ENCODE measurements around the gene GLS2. TPM values are rescaled to one million over a fixed set of nuclear protein-coding genes. Genes with fewer than 3 reads are reported as not detected.
"Not testable (repeated sequence)": the region's sequence is repeated elsewhere in the genome, so short reads cannot be mapped to it uniquely, and the experiment has no call there.

Gene GLS2
- total and polyA plus RNA-seq, 12 donors = 0.17 to 5.3 (median 1.5) TPM; not detected in 1

DNA sequence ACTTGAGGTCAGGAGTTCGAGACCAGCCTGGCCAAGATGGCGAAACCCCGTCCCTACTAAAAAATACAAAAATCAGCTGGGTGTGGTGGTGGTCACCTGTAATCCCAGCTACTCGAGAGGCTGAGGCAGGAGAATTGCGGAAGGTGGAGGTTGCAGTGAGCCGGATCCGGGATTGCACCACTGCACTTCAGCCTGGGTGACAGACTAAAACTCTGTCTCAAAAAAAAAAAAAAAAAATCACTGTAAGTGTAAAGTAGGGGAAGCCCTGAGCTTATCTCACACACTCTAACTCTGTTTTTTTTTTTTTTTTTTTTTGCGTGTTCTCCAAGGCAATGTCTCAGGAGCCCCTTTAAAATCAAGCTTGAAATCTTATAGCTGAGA lies 33.2 kb upstream of the GLS2 start:
- DNase-seq = peak in 4 of 7 donors; percentile 16 to 45 (median 24)
- peak overlapping the region in 4 of 5 donors; percentile 65 to 89 (median 86) for H3K27ac ChIP-seq
- TF ChIP-seq POLR2A (IDR thresholded peaks at IDR 0.05) (no peak), CTCF (IDR thresholded peaks at IDR 0.05) (no peak)
- 29 to 35% (median 32%) methylated on average over 8 of the region's 8 CpGs for WGBS, 4 donors
- peaks cover 10 to 40% of the 10 kb centered on the region in 2 donors for H3K4me1 ChIP-seq (replicated peaks in 1 of 2)
- intact Hi-C loops (cut with DNase I) = no loop called here
- no peaks in the 10 kb centered on the region for H3K36me3 ChIP-seq (replicated peaks in 1 of 2)
- no peaks in the 10 kb centered on the region for H3K9me3 ChIP-seq (replicated peaks in 1 of 3)
- no peaks in the 10 kb centered on the region for H3K27me3 ChIP-seq
- peak overlapping the region in 1 of 4 donors; percentile 61 for H3K4me3 ChIP-seq

DNA sequence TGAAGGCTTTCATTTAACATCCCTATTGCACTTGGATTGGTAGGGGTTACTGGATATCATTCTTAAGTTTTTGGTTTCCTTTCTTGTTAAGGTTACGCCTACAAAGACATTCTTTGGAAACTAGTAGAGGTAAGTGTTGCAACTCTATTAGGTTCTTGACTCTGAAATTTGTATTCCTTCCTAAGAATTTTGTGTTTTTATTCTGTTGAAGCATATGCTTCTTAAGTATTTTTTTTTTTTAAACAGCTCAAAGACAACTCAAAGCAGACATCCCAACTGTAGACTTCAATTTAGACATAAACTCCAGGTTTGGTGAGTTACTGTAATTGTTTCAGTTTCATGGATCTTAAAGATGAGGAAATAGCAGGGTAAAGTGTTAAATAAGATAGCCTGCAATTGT lies 32.5 kb upstream of the GLS2 start:
- Histone ChIP-seq H3K4me3 (peak overlapping the region in 1 of 4 donors; percentile 61), H3K27ac (peak overlapping the region in 4 of 5 donors; percentile 65 to 89 (median 86)), H3K36me3 (replicated peaks in 1 of 2) (no peaks in the 10 kb centered on the region), H3K27me3 (no peaks in the 10 kb centered on the region), H3K9me3 (replicated peaks in 1 of 3) (no peaks in the 10 kb centered on the region), H3K4me1 (replicated peaks in 1 of 2) (peaks cover 10 to 40% of the 10 kb centered on the region in 2 donors)
- TF ChIP-seq CTCF (IDR thresholded peaks at IDR 0.05) (no peak), POLR2A (IDR thresholded peaks at IDR 0.05) (no peak)
- 35 to 58% (median 48%) methylated on average over 1 of the region's 1 CpG for WGBS, 4 donors
- intact Hi-C loops (cut with DNase I) = no loop called here
- DNase-seq = no peak

DNA sequence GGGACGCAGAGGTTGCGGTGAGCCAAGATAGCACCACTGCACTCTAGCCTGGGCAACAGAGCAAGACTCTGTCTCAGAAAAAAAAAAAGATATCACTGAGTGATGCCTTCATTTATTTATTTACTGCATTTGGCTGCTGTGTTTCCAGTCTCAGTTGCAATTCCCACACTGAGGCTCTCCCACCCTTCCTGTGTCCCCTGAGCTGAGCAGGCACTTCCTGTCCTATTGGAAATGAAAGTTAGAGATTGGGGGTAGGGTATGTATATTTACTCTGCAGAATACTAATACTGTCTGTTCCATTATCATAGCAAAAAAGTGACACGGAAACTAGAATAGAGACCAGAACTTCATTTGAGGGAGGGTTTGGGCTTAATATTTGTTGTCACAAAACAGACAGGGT lies 32.1 kb upstream of the GLS2 start:
- TF ChIP-seq POLR2A (IDR thresholded peaks at IDR 0.05) (no peak), CTCF (IDR thresholded peaks at IDR 0.05) (no peak)
- WGBS, 4 donors = 54 to 80% (median 61%) methylated on average over 3 of the region's 3 CpGs
- H3K4me3 ChIP-seq = no peak overlapping the region
- peaks cover 10 to 40% of the 10 kb centered on the region in 2 donors for H3K4me1 ChIP-seq (replicated peaks in 1 of 2)
- intact Hi-C loops (cut with DNase I) = no loop called here
- no peaks in the 10 kb centered on the region for H3K36me3 ChIP-seq (replicated peaks in 1 of 2)
- H3K27ac ChIP-seq = peak overlapping the region in 4 of 5 donors; percentile 65 to 89 (median 86)
- H3K27me3 ChIP-seq = no peaks in the 10 kb centered on the region
- H3K9me3 ChIP-seq (replicated peaks in 1 of 3) = no peaks in the 10 kb centered on the region
- peak in 1 of 7 donors; percentile 22 for DNase-seq

DNA sequence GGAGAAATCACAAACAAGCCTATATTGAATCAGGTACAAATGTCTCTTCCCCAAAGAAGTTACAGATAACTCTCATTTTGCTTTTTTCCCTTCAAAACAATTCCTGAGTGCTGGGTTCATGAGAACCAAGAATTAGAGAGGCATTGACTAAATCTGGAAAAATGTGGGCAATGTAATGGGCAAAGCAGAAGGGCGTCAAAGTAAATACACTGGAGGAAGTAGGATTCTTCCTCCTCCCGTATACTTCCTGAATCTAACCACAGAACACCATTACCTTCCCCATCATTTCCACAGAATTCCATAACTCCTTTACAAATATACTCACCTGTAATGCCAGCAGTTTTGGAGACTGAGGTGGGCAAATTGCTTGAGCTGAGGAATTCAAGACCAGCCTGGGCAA lies 30.6 kb upstream of the GLS2 start:
- Histone ChIP-seq H3K36me3 (replicated peaks in 1 of 2) (no peaks in the 10 kb centered on the region), H3K4me1 (replicated peaks in 1 of 2) (peaks cover 10 to 32% of the 10 kb centered on the region in 2 donors), H3K4me3 (no peak overlapping the region), H3K27me3 (no peaks in the 10 kb centered on the region), H3K9me3 (replicated peaks in 1 of 3) (no peaks in the 10 kb centered on the region), H3K27ac (no peak overlapping the region)
- intact Hi-C loops (cut with DNase I) = loop anchor here (5.0 to 10.0 kb wide), 3 partner anchors 54 to 116 kb away; partner anchors contain the start of gene BAZ2A (in 1 of the 2)
- WGBS, 4 donors = 62 to 80% (median 69%) methylated on average over 2 of the region's 2 CpGs
- no peak for TF ChIP-seq POLR2A (IDR thresholded peaks at IDR 0.05)
- DNase-seq = no peak

- peaks cover 3 to 25% of the 10 kb centered on the region in 2 donors for H3K4me1 ChIP-seq (replicated peaks in 1 of 2)
- no peak for DNase-seq
- no peaks in the 10 kb centered on the region for H3K36me3 ChIP-seq (replicated peaks in 1 of 2)
- no peak for TF ChIP-seq CTCF (IDR thresholded peaks at IDR 0.05)
- TF ChIP-seq POLR2A (IDR thresholded peaks at IDR 0.05) = no peak
- 87 to 97% (median 92%) methylated on average over 2 of the region's 2 CpGs for WGBS, 4 donors
- no peaks in the 10 kb centered on the region for H3K9me3 ChIP-seq (replicated peaks in 1 of 3)
- H3K27me3 ChIP-seq = no peaks in the 10 kb centered on the region
- no peak overlapping the region for H3K27ac ChIP-seq
- H3K4me3 ChIP-seq = no peak overlapping the region
- intact Hi-C loops (cut with DNase I) = loop anchor here (5.0 to 10.0 kb wide), 3 partner anchors 54 to 117 kb away; partner anchors contain the start of gene BAZ2A (in 1 of the 2)
Observed at GRCh38 chr12:56517854-56518253, 29.9 kb upstream of the GLS2 start.

GRCh38 chr12:56514014-56514318 lies 26.0 kb upstream of the GLS2 start:
- not testable (repeated sequence) for H3K9me3 ChIP-seq (replicated peaks in 1 of 3); H3K4me1 ChIP-seq (replicated peaks in 1 of 2); H3K4me3 ChIP-seq; DNase-seq; H3K27me3 ChIP-seq; H3K36me3 ChIP-seq (replicated peaks in 1 of 2); H3K27ac ChIP-seq
- intact Hi-C loops (cut with DNase I) = loop anchor here (10.0 kb wide), 2 partner anchors 111 to 121 kb away; partner anchors contain the start of gene BAZ2A (in 1 of the 2)
- 55 to 58% (median 56%) methylated on average over 4 of the region's 4 CpGs for WGBS, 4 donors

Measured in adrenal gland (tissue), 12 donors.